Left ventricle myocardium superior (tissue), 1 donor: ENCODE results near the gene ITGA7. TPM values are rescaled to one million over a fixed set of nuclear protein-coding genes. Genes with fewer than 3 reads are reported as not detected.

Experiments used
- total RNA-seq: library from RNA; stranded (reverse); fragmentation: NEBNext Ultra II Directional; extraction: Animal tissue kit (Norgen Biotek cat#: 25700); gene quantifications from one replicate; pipeline ENCODE4 v1.2.1, GENCODE V29; 2021
- donor health status: DM: no; HTN: yes; CAD: no; lungs with severe emphysema.

Gene ITGA7
- total RNA-seq, 1 donor from 2014 or later = 488 TPM

Other genes with a start within 250 kb of the ITGA7 start
- gene OR6C70, start 237.8 kb downstream of the ITGA7 start, total RNA-seq = not detected
- not detected for gene OR6C68, start 215.5 kb downstream of the ITGA7 start, total RNA-seq
- gene OR6C4, start 158.3 kb downstream of the ITGA7 start, total RNA-seq = not detected
- gene OR2AP1, start 135.4 kb downstream of the ITGA7 start, total RNA-seq = not detected
- gene OR10P1, start 71.0 kb downstream of the ITGA7 start, total RNA-seq = not detected
- gene BLOC1S1, start 8.1 kb upstream of the ITGA7 start, total RNA-seq = 124 TPM
- gene RDH5, start 12.5 kb upstream of the ITGA7 start, total RNA-seq = 13.5 TPM
- 733 TPM for gene CD63, start 21.1 kb upstream of the ITGA7 start, total RNA-seq
- gene GDF11, start 35.2 kb upstream of the ITGA7 start, total RNA-seq = 8.9 TPM
- gene SARNP, start 109.8 kb upstream of the ITGA7 start, total RNA-seq = 51.6 TPM
- 15.7 TPM for gene ORMDL2, start 110.1 kb upstream of the ITGA7 start, total RNA-seq
- gene DNAJC14, start 121.7 kb upstream of the ITGA7 start, total RNA-seq = 20.3 TPM
- gene MMP19, start 135.0 kb upstream of the ITGA7 start, total RNA-seq = 2.1 TPM
- 16.2 TPM for gene PYM1, start 220.0 kb upstream of the ITGA7 start, total RNA-seq
- 6.9 TPM for gene DGKA, start 223.3 kb upstream of the ITGA7 start, total RNA-seq